Calu3 (cell line): Measurements from ENCODE around the gene SLX9. TPM values are rescaled to one million over a fixed set of nuclear protein-coding genes. Genes with fewer than 3 reads are reported as not detected.
A peak's percentile ranks its signal among the peaks of the same experiment; 100 is the strongest.
"Not testable (repeated sequence)": the region's sequence is repeated elsewhere in the genome, so short reads cannot be mapped to it uniquely, and the experiment has no call there.

Source experiments
- BruUV-seq: library from RNA; stranded (reverse); fragments of 400-500 nt; replicated peaks from 2 replicates; lab custom pipeline; 2021; lab: Mats Ljungman, UMichigan
- CTCF ChIA-PET: fragments of 300-600 bp; sonication (Branson Sonifier 250); formaldehyde crosslinking; loops from one replicate; lab custom pipeline; 2022; ENCODE audit warnings: antibody characterized with exemption; lab: Charles Lee
- DNase-seq: peaks from one replicate; pipeline ENCODE4 v3.0.0; 2022
- H3K27ac Mint-ChIP-seq: one replicate; pipeline ENCODE4 v1.8.0; 2022; ENCODE audit warnings: mixed read lengths; ENCODE audit not compliant: unreplicated experiment
- H3K27me3 Mint-ChIP-seq: one replicate; pipeline ENCODE4 v1.8.0; 2022; ENCODE audit warnings: mixed read lengths; ENCODE audit not compliant: unreplicated experiment
- H3K36me3 Mint-ChIP-seq: one replicate; pipeline ENCODE4 v1.8.0; 2022; ENCODE audit warnings: mild to moderate bottlenecking, moderate library complexity, mixed read lengths; ENCODE audit not compliant: insufficient read depth, unreplicated experiment
- H3K4me1 Mint-ChIP-seq: one replicate; pipeline ENCODE4 v1.8.0; 2022; ENCODE audit warnings: mild to moderate bottlenecking, low read depth, mixed read lengths; ENCODE audit not compliant: unreplicated experiment
- H3K4me3 Mint-ChIP-seq: one replicate; pipeline ENCODE4 v1.8.0; 2022; ENCODE audit warnings: mild to moderate bottlenecking, low read depth, moderate library complexity, mixed read lengths; ENCODE audit not compliant: unreplicated experiment
- H3K9me3 Mint-ChIP-seq: one replicate; pipeline ENCODE4 v1.8.0; 2022; ENCODE audit warnings: low read depth, mixed read lengths; ENCODE audit not compliant: unreplicated experiment
- CTCF ChIP-seq: fragments of 200-600 bp; IDR thresholded peaks from one replicate; pipeline ENCODE4 v1.8.0; 2022; ENCODE audit warnings: antibody characterized with exemption; ENCODE audit not compliant: unreplicated experiment
- intact Hi-C: fragments of 100-400 bp; cut with micrococcal nuclease; formaldehyde crosslinking; loops from one replicate; pipeline ENCODE4 v1.10.0; 2022; ENCODE audit not compliant: unreplicated experiment
- total RNA-seq: library from RNA; stranded (reverse); gene quantifications from 2 replicates; pipeline ENCODE4 v1.2.3, GENCODE V29; 2022

SLX9 gene
- total RNA-seq, 1 experiment from 2014 or later = 24.6 TPM

DNA sequence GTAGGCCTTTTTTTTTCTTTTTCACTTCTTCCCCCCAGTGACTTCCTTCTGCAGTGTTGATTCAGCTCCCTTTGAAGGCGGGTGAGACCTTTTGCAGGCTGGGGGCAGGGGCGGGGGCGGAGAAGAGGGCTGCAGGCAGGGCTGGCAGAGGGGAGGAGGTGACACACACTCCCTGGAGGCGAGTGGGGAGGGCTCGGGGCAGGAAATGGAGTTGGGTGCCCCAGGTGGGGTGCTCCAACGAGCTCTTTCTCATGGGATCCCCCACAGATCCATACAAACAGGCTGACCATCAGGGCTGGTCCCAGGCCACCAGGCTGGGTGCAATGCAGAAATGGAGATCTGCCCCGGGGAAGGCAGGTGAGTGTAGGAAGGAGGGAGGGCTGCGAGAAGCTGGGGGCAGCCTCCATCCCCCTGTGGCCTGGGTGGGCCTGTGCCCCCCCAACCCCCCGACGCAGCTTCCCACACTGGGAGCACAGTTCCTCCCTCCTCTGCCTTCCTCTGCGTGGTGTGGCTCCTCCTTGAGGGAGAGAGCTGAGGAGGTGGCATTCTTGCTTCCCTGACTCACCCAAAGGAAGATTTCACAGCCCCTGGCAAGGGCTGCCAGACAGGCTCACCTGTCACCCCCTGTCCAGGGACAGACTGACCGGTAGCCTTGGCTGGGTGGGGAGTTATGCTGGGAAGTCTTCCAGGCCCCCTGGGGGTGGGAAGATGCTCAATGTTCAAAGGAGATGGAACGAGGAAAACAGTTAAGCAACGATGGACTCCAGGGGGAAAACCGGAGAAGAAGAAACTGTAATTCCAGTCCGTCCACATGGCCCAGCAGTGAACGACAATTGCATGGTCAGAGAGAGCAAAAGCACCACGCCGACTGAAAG, 12.0 kb upstream of the SLX9 start:
- BruUV-seq = no TSS peak
- Mint-ChIP-seq H3K36me3 (peaks cover 13% of the 10 kb centered on the region), H3K4me1 (peaks cover 37% of the 10 kb centered on the region), H3K9me3 (no peaks in the 10 kb centered on the region), H3K27me3 (peaks cover 55% of the 10 kb centered on the region), H3K4me3 (peak overlapping the region; percentile 32), H3K27ac (peak overlapping the region; percentile 33)
- intact Hi-C loops = loop anchor here (5.0 kb wide), 1 partner anchor 56 kb away; the partner anchor contains the start of gene PTTG1IP
- CTCF ChIA-PET = interaction anchor here (0.6 to 0.7 kb wide), 5 partner anchors 11 to 418 kb away, joined by 3 to 5 read pairs (median 5); no protein-coding TSS in a partner anchor
- no peak for TF ChIP-seq CTCF
- peak; percentile 57 for DNase-seq

DNA sequence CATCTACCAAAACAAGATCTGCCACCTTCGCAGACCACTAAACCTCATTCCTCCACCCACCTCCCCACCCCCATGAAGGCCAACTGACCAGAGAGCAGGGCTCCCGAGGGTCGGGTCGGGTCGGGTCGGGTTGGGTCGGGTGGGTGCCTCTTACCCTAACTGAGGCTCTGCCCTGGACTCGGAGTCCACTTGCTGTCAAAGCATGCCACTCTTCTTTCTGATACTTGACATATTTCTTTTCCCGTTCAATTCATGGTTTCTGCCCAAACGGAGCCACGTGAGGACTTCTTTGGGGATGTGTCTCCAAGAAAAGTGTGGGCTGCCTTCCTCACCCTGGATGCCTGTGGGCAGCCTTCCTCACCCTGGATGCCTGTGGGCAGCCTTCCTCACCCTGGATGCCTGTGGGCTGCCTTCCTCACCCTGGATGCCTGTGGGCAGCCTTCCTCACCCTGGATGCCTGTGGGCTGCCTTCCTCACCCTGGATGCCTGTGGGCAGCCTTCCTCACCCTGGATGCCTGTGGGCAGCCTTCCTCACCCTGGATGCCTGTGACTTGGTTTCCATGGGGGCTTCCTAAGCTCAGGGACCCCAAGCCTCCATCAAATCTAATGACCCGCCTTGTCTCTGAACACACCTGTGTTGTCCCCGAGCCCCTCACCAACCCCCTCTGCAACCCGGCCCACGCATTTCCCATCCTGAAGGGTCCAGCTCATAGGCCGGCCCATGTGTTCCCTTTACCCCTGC, 11.2 kb upstream of the SLX9 start:
- Mint-ChIP-seq H3K4me3 (peak overlapping the region; percentile 32), H3K27ac (peak overlapping the region; percentile 33), H3K27me3 (peaks cover 55% of the 10 kb centered on the region), H3K4me1 (peaks cover 37% of the 10 kb centered on the region), H3K36me3 (peaks cover 13% of the 10 kb centered on the region)
- peak; percentile 39 for DNase-seq
- H3K9me3 Mint-ChIP-seq, BruUV-seq: not testable (repeated sequence)
- intact Hi-C loops = loop anchor here (5.0 kb wide), 1 partner anchor 56 kb away; the partner anchor contains the start of gene PTTG1IP
- CTCF ChIA-PET = interaction anchor here (0.6 to 0.7 kb wide), 2 partner anchors 12 to 39 kb away, joined by 5 read pairs; no protein-coding TSS in a partner anchor

GRCh38 chr21:44929242-44929798, 10.5 kb upstream of the SLX9 start:
- no peak for TF ChIP-seq CTCF
- intact Hi-C loops = loop anchor here (5.0 kb wide), 1 partner anchor 57 kb away; the partner anchor contains the start of gene PTTG1IP
- CTCF ChIA-PET = no interaction called here
- Mint-ChIP-seq H3K36me3 (peaks cover 13% of the 10 kb centered on the region), H3K27ac (no peak overlapping the region), H3K4me3 (no peak overlapping the region), H3K9me3 (no peaks in the 10 kb centered on the region), H3K4me1 (peaks cover 37% of the 10 kb centered on the region), H3K27me3 (peaks cover 50% of the 10 kb centered on the region)
- no peak for DNase-seq
- BruUV-seq = no TSS peak

DNA sequence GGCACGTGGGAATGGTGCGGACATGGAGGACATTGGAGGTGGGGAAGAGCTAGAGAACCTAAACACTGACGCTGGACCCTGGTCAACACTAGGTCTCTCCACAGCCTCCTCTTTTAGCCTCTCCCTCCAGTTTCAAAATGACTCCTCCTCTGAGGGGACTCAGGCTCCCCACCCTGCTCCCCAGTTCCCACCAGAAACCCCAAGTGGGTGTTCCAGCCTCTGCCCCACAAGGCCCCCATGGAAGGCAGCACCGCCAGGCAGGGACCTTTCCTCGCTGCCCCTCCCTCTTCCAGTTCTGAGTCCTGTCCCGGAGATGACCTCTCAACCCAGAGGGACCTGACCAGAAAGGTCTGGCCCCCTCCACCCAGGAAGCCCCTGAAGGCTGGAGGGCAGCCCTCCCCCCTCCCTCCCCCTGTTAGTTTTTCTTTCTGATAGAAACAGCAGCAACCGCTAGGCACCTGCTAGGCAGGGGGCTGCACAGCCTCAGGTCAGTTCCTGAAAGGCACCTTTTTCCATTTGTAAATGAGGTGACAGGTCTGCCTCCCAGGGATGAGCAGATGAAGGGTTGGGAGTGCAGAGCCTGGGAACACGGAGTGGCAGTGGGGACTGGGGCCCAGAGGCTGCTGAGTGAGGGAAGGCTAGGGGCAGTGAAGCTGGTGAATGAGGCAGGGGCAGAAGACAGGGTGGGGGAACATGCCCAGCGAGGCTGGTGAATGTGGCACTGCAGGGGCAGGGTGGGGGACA, 9.9 kb upstream of the SLX9 start:
- DNase-seq = no peak
- TF ChIP-seq CTCF = no peak
- Mint-ChIP-seq H3K27me3 (peaks cover 43% of the 10 kb centered on the region), H3K4me3 (no peak overlapping the region), H3K9me3 (no peaks in the 10 kb centered on the region), H3K36me3 (peaks cover 13% of the 10 kb centered on the region), H3K4me1 (peaks cover 31% of the 10 kb centered on the region), H3K27ac (no peak overlapping the region)
- CTCF ChIA-PET = no interaction called here
- BruUV-seq = no TSS peak
- intact Hi-C loops = loop anchor here (5.0 to 10.0 kb wide), 2 partner anchors 58 to 125 kb away; partner anchors contain the start of genes PTTG1IP and UBE2G2
